GM19328 (cell line): ENCODE data around the gene ASPHD2.
"Not testable (repeated sequence)": the region's sequence is repeated elsewhere in the genome, so short reads cannot be mapped to it uniquely, and the experiment has no call there.

Experiments used
- ATAC-seq: cut with Tn5 transposase; IDR thresholded peaks from one replicate; pipeline ENCODE4 v1.9.1; 2021; ENCODE audit warnings: mild to moderate bottlenecking, moderate library complexity; ENCODE audit not compliant: unreplicated experiment

ASPHD2 gene

GRCh38 chr22:26416256-26416655 lies 12.8 kb upstream of the ASPHD2 start:
- no peak for ATAC-seq

GRCh38 chr22:26416670-26417276 lies 12.3 kb upstream of the ASPHD2 start:
- no peak for ATAC-seq

- no peak for ATAC-seq
These were observed 11.7 kb upstream of the ASPHD2 start for GRCh38 chr22:26417406-26417805.

- ATAC-seq, result no peak
These were observed 10.4 kb upstream of the ASPHD2 start for GRCh38 chr22:26418620-26419019.

GRCh38 chr22:26426924-26427323 lies 2.1 kb upstream of the ASPHD2 start:
- no peak for ATAC-seq

- peak; percentile 11 for ATAC-seq
These were observed 612 bp downstream of the ASPHD2 start for GRCh38 chr22:26429458-26430286.

GRCh38 chr22:26430600-26430999 lies 1.5 kb downstream of the ASPHD2 start:
- ATAC-seq, result no peak

GRCh38 chr22:26431261-26431995 lies 2.4 kb downstream of the ASPHD2 start:
- ATAC-seq, result no peak

- ATAC-seq, result no peak
These were observed 3.7 kb downstream of the ASPHD2 start for GRCh38 chr22:26432619-26433311.

- no peak for ATAC-seq
These were observed 4.7 kb downstream of the ASPHD2 start for GRCh38 chr22:26433805-26434204.

- ATAC-seq, result no peak
These were observed 6.5 kb downstream of the ASPHD2 start for GRCh38 chr22:26435327-26436093.

GRCh38 chr22:26436903-26437515 lies 7.9 kb downstream of the ASPHD2 start:
- no peak for ATAC-seq

- ATAC-seq, result no peak
These were observed 8.8 kb downstream of the ASPHD2 start for GRCh38 chr22:26437694-26438392.

GRCh38 chr22:26438776-26439175 lies 9.7 kb downstream of the ASPHD2 start:
- not testable (repeated sequence) for ATAC-seq

GRCh38 chr22:26439559-26439958 lies 10.5 kb downstream of the ASPHD2 start:
- no peak for ATAC-seq

GRCh38 chr22:26442086-26442756 lies 13.2 kb downstream of the ASPHD2 start:
- no peak for ATAC-seq

GRCh38 chr22:26443901-26444690 lies 15.0 kb downstream of the ASPHD2 start:
- no peak for ATAC-seq

GRCh38 chr22:26444777-26445176 lies 15.7 kb downstream of the ASPHD2 start:
- ATAC-seq, result no peak
